ENCODE results near the gene AFDN. TPM values are rescaled to one million over a fixed set of nuclear protein-coding genes. Genes with fewer than 3 reads are reported as not detected.
A peak's percentile ranks its signal among the peaks of the same experiment; 100 is the strongest.

The AFDN gene
- total and polyA plus RNA-seq, 2 experiments from 2014 or later, result 119 to 299 TPM

- H3K36me3 ChIP-seq, result peaks cover 69% of the 10 kb centered on the region
- no peak overlapping the region for H3K27ac ChIP-seq
- DNase-seq (ENCODE audit: low read depth in 1 of 2, low spot score in 1 of 2), result peak in 1 of 2 donors; percentile 12
- no peak overlapping the region for H3K4me3 ChIP-seq
- H3K27me3 ChIP-seq, result no peaks in the 10 kb centered on the region
- no peaks in the 10 kb centered on the region for H3K9me3 ChIP-seq (ENCODE audit: low read depth)
- H3K4me1 ChIP-seq (ENCODE audit: low read depth), result peaks cover 3% of the 10 kb centered on the region
- TF ChIP-seq, protein P1, sequence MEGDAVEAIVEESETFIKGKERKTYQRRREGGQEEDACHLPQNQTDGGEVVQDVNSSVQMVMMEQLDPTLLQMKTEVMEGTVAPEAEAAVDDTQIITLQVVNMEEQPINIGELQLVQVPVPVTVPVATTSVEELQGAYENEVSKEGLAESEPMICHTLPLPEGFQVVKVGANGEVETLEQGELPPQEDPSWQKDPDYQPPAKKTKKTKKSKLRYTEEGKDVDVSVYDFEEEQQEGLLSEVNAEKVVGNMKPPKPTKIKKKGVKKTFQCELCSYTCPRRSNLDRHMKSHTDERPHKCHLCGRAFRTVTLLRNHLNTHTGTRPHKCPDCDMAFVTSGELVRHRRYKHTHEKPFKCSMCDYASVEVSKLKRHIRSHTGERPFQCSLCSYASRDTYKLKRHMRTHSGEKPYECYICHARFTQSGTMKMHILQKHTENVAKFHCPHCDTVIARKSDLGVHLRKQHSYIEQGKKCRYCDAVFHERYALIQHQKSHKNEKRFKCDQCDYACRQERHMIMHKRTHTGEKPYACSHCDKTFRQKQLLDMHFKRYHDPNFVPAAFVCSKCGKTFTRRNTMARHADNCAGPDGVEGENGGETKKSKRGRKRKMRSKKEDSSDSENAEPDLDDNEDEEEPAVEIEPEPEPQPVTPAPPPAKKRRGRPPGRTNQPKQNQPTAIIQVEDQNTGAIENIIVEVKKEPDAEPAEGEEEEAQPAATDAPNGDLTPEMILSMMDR (IDR thresholded peaks at IDR 0.05; ENCODE audit: low read depth, low read length), result no peak
Observed at GRCh38 chr6:167925026-167925425, 98.3 kb downstream of the AFDN start.

- Histone ChIP-seq H3K27me3 (no peaks in the 10 kb centered on the region), H3K4me1 (ENCODE audit: low read depth) (no peaks in the 10 kb centered on the region), H3K36me3 (peaks cover 66% of the 10 kb centered on the region), H3K27ac (no peak overlapping the region), H3K4me3 (no peak overlapping the region), H3K9me3 (ENCODE audit: low read depth) (no peaks in the 10 kb centered on the region)
- TF ChIP-seq, protein P1 (IDR thresholded peaks at IDR 0.05; ENCODE audit: low read depth, low read length), result no peak
- DNase-seq (ENCODE audit: low read depth in 1 of 2, low spot score in 1 of 2), result no peak
Observed at GRCh38 chr6:167927246-167927645, 100.5 kb downstream of the AFDN start.

DNA sequence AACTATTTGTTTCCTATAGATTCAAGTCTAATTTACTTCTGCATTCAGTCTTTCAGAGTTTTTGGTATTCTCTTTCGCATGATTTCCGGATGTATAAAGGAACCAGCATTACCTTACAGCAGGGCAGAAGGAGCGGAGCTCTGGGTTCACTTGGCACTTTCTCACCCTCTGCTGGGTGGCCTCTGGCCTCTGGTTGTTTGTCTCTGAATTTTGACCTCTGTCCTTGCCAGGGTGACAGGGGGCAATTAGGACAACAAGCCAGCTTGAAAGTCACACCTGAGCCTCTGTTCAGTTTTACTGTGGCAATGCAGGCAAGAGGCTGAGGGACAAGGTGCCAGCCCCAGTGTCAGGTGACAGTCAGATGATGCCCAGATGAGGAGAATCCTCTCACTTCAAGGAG, 101.4 kb downstream of the AFDN start:
- DNase-seq (ENCODE audit: low read depth in 1 of 2, low spot score in 1 of 2), result no peak
- peaks cover 57% of the 10 kb centered on the region for H3K36me3 ChIP-seq
- no peak overlapping the region for H3K4me3 ChIP-seq
- no peak overlapping the region for H3K27ac ChIP-seq
- no peaks in the 10 kb centered on the region for H3K27me3 ChIP-seq
- H3K4me1 ChIP-seq (ENCODE audit: low read depth), result no peaks in the 10 kb centered on the region
- H3K9me3 ChIP-seq (ENCODE audit: low read depth), result no peaks in the 10 kb centered on the region
- TF ChIP-seq, protein P1 (IDR thresholded peaks at IDR 0.05; ENCODE audit: low read depth, low read length), result no peak

DNA sequence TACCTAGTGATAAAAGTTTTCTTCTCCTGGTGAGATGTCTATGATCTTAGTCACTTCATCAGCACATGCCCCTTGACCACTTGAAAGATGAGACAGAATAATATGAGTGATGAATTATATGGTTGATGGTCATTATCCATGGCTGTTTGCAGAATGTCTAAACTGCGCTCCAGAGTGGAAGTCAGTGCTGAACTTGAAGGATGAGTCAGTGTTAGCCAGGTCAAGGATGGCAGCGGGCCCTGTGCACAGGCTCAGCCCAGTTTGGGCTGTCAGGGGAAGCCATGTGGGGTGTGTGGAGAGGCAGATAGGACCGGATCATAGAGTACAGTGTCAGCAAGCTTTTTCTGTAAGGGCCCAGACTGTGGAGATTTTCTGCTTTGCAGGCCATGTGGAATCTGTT, 103.6 kb downstream of the AFDN start:
- peak in 1 of 2 donors; percentile 44 for DNase-seq (ENCODE audit: low read depth in 1 of 2, low spot score in 1 of 2)
- H3K4me1 ChIP-seq (ENCODE audit: low read depth), result peaks cover 18% of the 10 kb centered on the region
- no peaks in the 10 kb centered on the region for H3K27me3 ChIP-seq
- no peaks in the 10 kb centered on the region for H3K9me3 ChIP-seq (ENCODE audit: low read depth)
- H3K4me3 ChIP-seq, result no peak overlapping the region
- H3K27ac ChIP-seq, result no peak overlapping the region
- TF ChIP-seq, protein P1 (IDR thresholded peaks at IDR 0.05; ENCODE audit: low read depth, low read length), result no peak
- H3K36me3 ChIP-seq, result peaks cover 41% of the 10 kb centered on the region

DNA sequence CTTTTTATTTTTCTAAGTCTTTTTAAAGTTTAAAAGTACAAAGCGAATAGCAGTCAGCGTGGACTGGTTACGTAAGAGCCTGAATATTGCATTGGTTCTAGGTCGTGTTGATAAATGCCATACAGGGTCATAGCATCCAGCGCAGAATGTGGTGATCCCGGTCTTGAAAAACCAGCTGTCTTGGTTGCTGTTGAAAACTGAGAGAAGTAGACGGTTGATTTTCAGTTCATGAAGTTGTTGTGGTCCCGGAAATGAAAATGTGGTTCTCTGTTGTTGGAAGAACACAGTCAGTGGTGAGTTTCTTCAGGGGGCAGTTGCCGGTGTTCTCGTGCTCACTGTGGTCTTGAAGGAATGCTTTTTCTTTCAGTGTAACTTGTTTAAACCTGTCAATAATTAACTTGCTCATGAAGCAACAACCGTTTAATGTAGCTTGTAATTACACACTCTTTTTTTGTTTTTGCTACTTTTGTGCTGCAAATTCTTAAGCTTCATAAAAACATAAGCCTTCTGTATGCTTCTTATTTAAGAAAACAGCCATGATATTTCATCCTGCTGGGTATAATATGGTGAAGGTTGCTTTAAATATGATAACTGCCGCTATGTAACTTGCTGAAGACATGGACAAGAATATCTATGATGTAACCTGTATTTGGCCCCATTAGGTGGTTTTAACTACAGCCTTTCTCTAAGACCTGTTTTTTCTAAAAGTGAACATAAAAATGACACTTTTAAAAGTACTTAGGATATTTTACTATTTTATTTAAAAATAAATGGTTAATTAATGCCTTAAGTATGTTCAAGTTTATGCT, 106.0 kb downstream of the AFDN start:
- TF ChIP-seq, protein P1 (IDR thresholded peaks at IDR 0.05; ENCODE audit: low read depth, low read length), result no peak
- Histone ChIP-seq H3K36me3 (peaks cover 29% of the 10 kb centered on the region), H3K4me1 (ENCODE audit: low read depth) (peaks cover 18% of the 10 kb centered on the region), H3K27me3 (no peaks in the 10 kb centered on the region), H3K27ac (peak overlapping the region; percentile 88), H3K4me3 (no peak overlapping the region), H3K9me3 (ENCODE audit: low read depth) (no peaks in the 10 kb centered on the region)
- DNase-seq (ENCODE audit: low read depth in 1 of 2, low spot score in 1 of 2), result no peak

Measured in cardiac muscle cell (in vitro differentiated cells and primary cell).